ENCODE data around the gene ATP6V0A4.

ATP6V0A4 gene

GRCh38 chr7:138656952-138657351 lies 141.0 kb downstream of the ATP6V0A4 start:
- no peak for DNase-seq

All from GDM1 (cell line).